PC-3 (cell line): ENCODE measurements around the gene SIDT2.

ENCODE experiments used
- CTCF ChIP-seq: fragments of 300-600 bp; sonication (generic); conservative IDR thresholded peaks from 2 replicates; pipeline ENCODE4 v1.5.1; 2017; ENCODE audit warnings: antibody characterized with exemption, low read depth, mild to moderate bottlenecking, low read length
- EZH2 ChIP-seq: fragments of 300-600 bp; sonication (generic); IDR thresholded peaks from one replicate; pipeline ENCODE4 v1.6.1; 2017; ENCODE audit warnings: antibody characterized with exemption, mild to moderate bottlenecking, low read length; ENCODE audit not compliant: unreplicated experiment
- EZH2phosphoT487 ChIP-seq: fragments of 300-600 bp; sonication (generic); IDR thresholded peaks from 2 replicates; pipeline ENCODE4 v1.6.1; 2018; ENCODE audit warnings: mild to moderate bottlenecking, antibody characterized with exemption, low read length, borderline replicate concordance

- TF ChIP-seq CTCF (no peak), EZH2phosphoT487 (no peak), EZH2 (no peak)
Observed at GRCh38 chr11:117197006-117197405, 18.5 kb downstream of the SIDT2 start.
